GM21786 (cell line): Measurements from ENCODE around the gene MGST3.
"Not testable (repeated sequence)": the region's sequence is repeated elsewhere in the genome, so short reads cannot be mapped to it uniquely, and the experiment has no call there.

ENCODE experiments used
- ATAC-seq: cut with Tn5 transposase; IDR thresholded peaks from one replicate; pipeline ENCODE4 v1.9.1; 2021; ENCODE audit not compliant: unreplicated experiment

MGST3 gene

GRCh38 chr1:165648919-165649572 lies 18.0 kb downstream of the MGST3 start:
- no peak for ATAC-seq

GRCh38 chr1:165650981-165651625 lies 20.1 kb downstream of the MGST3 start:
- no peak for ATAC-seq

GRCh38 chr1:165658766-165659580 lies 27.9 kb downstream of the MGST3 start:
- not testable (repeated sequence) for ATAC-seq

- ATAC-seq, result no peak
Observed at GRCh38 chr1:165659581-165659895, 28.5 kb downstream of the MGST3 start.

GRCh38 chr1:165661703-165662102 lies 30.7 kb downstream of the MGST3 start:
- ATAC-seq, result no peak

GRCh38 chr1:165662186-165662585 lies 31.2 kb downstream of the MGST3 start:
- ATAC-seq, result no peak

- ATAC-seq, result no peak
Observed at GRCh38 chr1:165666152-165666825, 35.3 kb downstream of the MGST3 start.

- ATAC-seq, result no peak
Observed at GRCh38 chr1:165668184-165668583, 37.1 kb downstream of the MGST3 start.

- ATAC-seq, result no peak
Observed at GRCh38 chr1:165671526-165671925, 40.5 kb downstream of the MGST3 start.

GRCh38 chr1:165674599-165674998 lies 43.6 kb downstream of the MGST3 start:
- no peak for ATAC-seq

- no peak for ATAC-seq
Observed at GRCh38 chr1:165675794-165676193, 44.8 kb downstream of the MGST3 start.

- no peak for ATAC-seq
Observed at GRCh38 chr1:165678509-165678908, 47.5 kb downstream of the MGST3 start.

- ATAC-seq, result no peak
Observed at GRCh38 chr1:165679282-165680036, 48.4 kb downstream of the MGST3 start.

- ATAC-seq, result no peak
Observed at GRCh38 chr1:165680303-165680702, 49.3 kb downstream of the MGST3 start.

GRCh38 chr1:165680773-165681172 lies 49.7 kb downstream of the MGST3 start:
- not testable (repeated sequence) for ATAC-seq

- no peak for ATAC-seq
Observed at GRCh38 chr1:165683848-165684485, 52.9 kb downstream of the MGST3 start.

GRCh38 chr1:165686121-165686970 lies 55.3 kb downstream of the MGST3 start:
- ATAC-seq, result peak; percentile 70

GRCh38 chr1:165686971-165687433 lies 56.0 kb downstream of the MGST3 start:
- peak; percentile 28 for ATAC-seq

GRCh38 chr1:165688046-165688445 lies 57.0 kb downstream of the MGST3 start:
- no peak for ATAC-seq
